Measurements from ENCODE around the gene BLOC1S3.

The BLOC1S3 gene

GRCh38 chr19:45150180-45150579, 28.4 kb upstream of the BLOC1S3 start:
- TF ChIP-seq POLR2AphosphoS5 (IDR thresholded peaks at IDR 0.05; ENCODE audit: low read depth, low read length) (no peak), REST (IDR thresholded peaks at IDR 0.05; ENCODE audit: insufficient read depth in 1 of 2, low read depth in 2 of 2, low read length in 2 of 2) (no peak), SIN3A (IDR thresholded peaks at IDR 0.05; ENCODE audit: borderline replicate concordance, insufficient read depth, low read length) (no peak), FOXP2 (optimal IDR thresholded peaks at IDR 0.05; ENCODE audit: borderline replicate concordance, extremely low read depth, extremely low read length, insufficient read depth) (no peak), TAF1 (IDR thresholded peaks at IDR 0.05; ENCODE audit: borderline replicate concordance, insufficient read depth, low read length) (no peak)

GRCh38 chr19:45150751-45151281, 27.8 kb upstream of the BLOC1S3 start:
- no peak for TF ChIP-seq TAF1 (IDR thresholded peaks at IDR 0.05; ENCODE audit: borderline replicate concordance, insufficient read depth, low read length)
- no peak for TF ChIP-seq SIN3A (IDR thresholded peaks at IDR 0.05; ENCODE audit: borderline replicate concordance, insufficient read depth, low read length)
- TF ChIP-seq FOXP2 (optimal IDR thresholded peaks at IDR 0.05; ENCODE audit: borderline replicate concordance, extremely low read depth, extremely low read length, insufficient read depth): no peak
- TF ChIP-seq REST (IDR thresholded peaks at IDR 0.05; ENCODE audit: insufficient read depth in 1 of 2, low read depth in 2 of 2, low read length in 2 of 2): no peak
- TF ChIP-seq POLR2AphosphoS5 (IDR thresholded peaks at IDR 0.05; ENCODE audit: low read depth, low read length): no peak

GRCh38 chr19:45151320-45151719, 27.3 kb upstream of the BLOC1S3 start:
- TF ChIP-seq REST (IDR thresholded peaks at IDR 0.05; ENCODE audit: insufficient read depth in 1 of 2, low read depth in 2 of 2, low read length in 2 of 2) (no peak), TAF1 (IDR thresholded peaks at IDR 0.05; ENCODE audit: borderline replicate concordance, insufficient read depth, low read length) (no peak), POLR2AphosphoS5 (IDR thresholded peaks at IDR 0.05; ENCODE audit: low read depth, low read length) (no peak), SIN3A (IDR thresholded peaks at IDR 0.05; ENCODE audit: borderline replicate concordance, insufficient read depth, low read length) (no peak), FOXP2 (optimal IDR thresholded peaks at IDR 0.05; ENCODE audit: borderline replicate concordance, extremely low read depth, extremely low read length, insufficient read depth) (no peak)

GRCh38 chr19:45151821-45152503, 26.6 kb upstream of the BLOC1S3 start:
- TF ChIP-seq TAF1 (IDR thresholded peaks at IDR 0.05; ENCODE audit: borderline replicate concordance, insufficient read depth, low read length) (no peak), REST (IDR thresholded peaks at IDR 0.05; ENCODE audit: insufficient read depth in 1 of 2, low read depth in 2 of 2, low read length in 2 of 2) (no peak), POLR2AphosphoS5 (IDR thresholded peaks at IDR 0.05; ENCODE audit: low read depth, low read length) (no peak), SIN3A (IDR thresholded peaks at IDR 0.05; ENCODE audit: borderline replicate concordance, insufficient read depth, low read length) (no peak), FOXP2 (optimal IDR thresholded peaks at IDR 0.05; ENCODE audit: borderline replicate concordance, extremely low read depth, extremely low read length, insufficient read depth) (no peak)
